Measurements from ENCODE around the gene GPR25.

Gene GPR25

DNA sequence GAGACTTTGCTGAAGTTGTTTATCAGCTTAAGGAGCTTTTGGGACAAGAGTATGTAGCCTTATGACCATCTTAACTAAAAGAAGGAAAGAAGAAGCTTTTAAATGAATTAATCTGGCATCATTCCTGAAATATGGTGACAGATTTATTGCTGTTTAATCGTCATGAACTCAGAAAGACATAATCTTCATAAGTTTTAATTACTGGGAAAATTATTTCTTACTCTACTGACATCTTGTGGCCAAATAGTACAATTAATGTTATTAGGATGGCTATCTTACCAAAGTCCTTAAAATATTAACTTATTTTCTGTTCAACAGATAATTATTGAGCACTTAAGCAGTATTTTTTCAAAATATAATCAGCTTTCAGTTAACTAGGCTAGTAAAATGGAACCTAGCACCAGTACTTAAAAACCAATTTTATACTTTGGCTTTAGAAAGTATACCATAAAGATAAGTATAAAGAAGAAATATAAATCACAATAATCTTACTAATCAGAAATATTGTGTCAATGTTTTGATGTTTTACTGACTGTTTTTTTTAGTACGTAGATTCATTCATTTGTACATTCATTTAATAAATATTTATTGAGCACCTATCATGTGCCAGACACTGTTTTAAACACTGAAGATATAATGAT lies 34.7 kb upstream of the GPR25 start:
- H3K36me3 ChIP-seq (ENCODE audit: control insufficient read depth in 2 of 2, insufficient read depth in 1 of 2, low read length in 2 of 2), result peaks cover 8 to 10% of the 10 kb centered on the region in 2 experiments; a peak in 2 of 3 replicates
- no peak overlapping the region for H3K4me3 ChIP-seq (ENCODE audit: low read depth, low read length)
- TF ChIP-seq ZNF654 (tag by site-specific recombination; IDR thresholded peaks at IDR 0.05; ENCODE audit: low read depth), result peak; percentile 33; the same call in 1 of the 2 replicates
- peak; percentile 62 for TF ChIP-seq PRDM6 (tag by site-specific recombination; IDR thresholded peaks at IDR 0.05)
- TF ChIP-seq ZBTB17 (tag by site-specific recombination; IDR thresholded peaks at IDR 0.05), result peak; percentile 67; the same call in 1 of the 2 replicates
- TF ChIP-seq WT1 (tag by site-specific recombination; IDR thresholded peaks at IDR 0.05), result 0 out of 2 replicates have a peak, but pooled peaks have one; percentile 20
- TF ChIP-seq ZNF501 (tag by site-specific recombination; IDR thresholded peaks at IDR 0.05), result no peak
- TF ChIP-seq PBX3 (CRISPR knock-in tag; IDR thresholded peaks at IDR 0.05), result no peak
- H3K9me3 ChIP-seq (ENCODE audit: control insufficient read depth, insufficient read depth, low read depth, low read length), result no peaks in the 10 kb centered on the region
- POLR2A ChIA-PET, result no interaction called here
- CTCF ChIA-PET, result interaction anchor here (0.7 to 2.9 kb wide), 5 partner anchors 8 to 693 kb away, joined by 3 to 13 read pairs (median 3); no protein-coding TSS in a partner anchor
- H3K27ac ChIP-seq (ENCODE audit: extremely low read depth, low read depth, low read length), result no peak overlapping the region
- no peaks in the 10 kb centered on the region for H3K4me1 ChIP-seq (ENCODE audit: control insufficient read depth, insufficient read depth, low read length)

- no peak overlapping the region for H3K27ac ChIP-seq (ENCODE audit: extremely low read depth, low read depth, low read length)
- POLR2A ChIA-PET, result no interaction called here
- H3K4me1 ChIP-seq (ENCODE audit: control insufficient read depth, insufficient read depth, low read length), result no peaks in the 10 kb centered on the region
- H3K36me3 ChIP-seq (ENCODE audit: control insufficient read depth in 2 of 2, insufficient read depth in 1 of 2, low read length in 2 of 2), result peaks cover 5 to 10% of the 10 kb centered on the region in 2 experiments; a peak in 2 of 3 replicates
- no peak overlapping the region for H3K4me3 ChIP-seq (ENCODE audit: low read depth, low read length)
- CTCF ChIA-PET, result interaction anchor here (0.7 to 2.9 kb wide), 4 partner anchors 217 to 692 kb away, joined by 3 to 13 read pairs (median 4); no protein-coding TSS in a partner anchor
- H3K9me3 ChIP-seq (ENCODE audit: control insufficient read depth, insufficient read depth, low read depth, low read length), result no peaks in the 10 kb centered on the region
- TF ChIP-seq ZNF2 (tag by site-specific recombination; IDR thresholded peaks at IDR 0.05) (no peak), ZNF169 (tag by site-specific recombination; IDR thresholded peaks at IDR 0.05) (no peak), ZNF354C (tag by site-specific recombination; IDR thresholded peaks at IDR 0.05; ENCODE audit: borderline replicate concordance, low read depth) (no peak), TRIM28 (IDR thresholded peaks at IDR 0.05; ENCODE audit: borderline replicate concordance, low read length) (no peak), HOXA7 (CRISPR knock-in tag; IDR thresholded peaks at IDR 0.05; ENCODE audit: borderline replicate concordance) (no peak), ZNF146 (tag by site-specific recombination; IDR thresholded peaks at IDR 0.05) (0 out of 2 replicates have a peak, but pooled peaks have one; percentile 10), ZNF341 (tag by site-specific recombination; IDR thresholded peaks at IDR 0.05; ENCODE audit: low read depth) (no peak), ZNF514 (tag by site-specific recombination; IDR thresholded peaks at IDR 0.05) (no peak), IKZF3 (tag by site-specific recombination; IDR thresholded peaks at IDR 0.05) (no peak)
Measured at GRCh38 chr1:200838676-200839445, 33.9 kb upstream of the GPR25 start.

- no peaks in the 10 kb centered on the region for H3K4me1 ChIP-seq (ENCODE audit: control insufficient read depth, insufficient read depth, low read length)
- no peaks in the 10 kb centered on the region for H3K9me3 ChIP-seq (ENCODE audit: control insufficient read depth, insufficient read depth, low read depth, low read length)
- no peak overlapping the region for H3K27ac ChIP-seq (ENCODE audit: extremely low read depth, low read depth, low read length)
- TF ChIP-seq ZNF580 (tag by site-specific recombination; IDR thresholded peaks at IDR 0.05) (no peak), SP2 (tag by site-specific recombination; IDR thresholded peaks at IDR 0.05) (no peak), FEZF1 (tag by site-specific recombination; IDR thresholded peaks at IDR 0.05) (no peak), ZNF529 (tag by site-specific recombination; IDR thresholded peaks at IDR 0.05; ENCODE audit: insufficient replicate concordance) (no peak), ZNF645 (tag by site-specific recombination; IDR thresholded peaks at IDR 0.05) (no peak), ZNF549 (tag by site-specific recombination; IDR thresholded peaks at IDR 0.05) (no peak)
- peaks cover 15 to 50% of the 10 kb centered on the region in 2 experiments for H3K36me3 ChIP-seq (ENCODE audit: control insufficient read depth in 2 of 2, insufficient read depth in 1 of 2, low read length in 2 of 2)
- ChIA-PET POLR2A (no interaction called here), CTCF (no interaction called here)
- H3K4me3 ChIP-seq (ENCODE audit: low read depth, low read length), result no peak overlapping the region
Measured at GRCh38 chr1:200845360-200845759, 27.4 kb upstream of the GPR25 start.
